Smooth muscle cell of the brain vasculature (primary cell): ENCODE measurements around the gene BRSK2.

ENCODE experiments used
- DNase-seq: peaks from one replicate; pipeline ENCODE4 v3.0.0-alpha.2; 2012; ENCODE audit warnings: low read depth, low spot score

BRSK2 gene

DNA sequence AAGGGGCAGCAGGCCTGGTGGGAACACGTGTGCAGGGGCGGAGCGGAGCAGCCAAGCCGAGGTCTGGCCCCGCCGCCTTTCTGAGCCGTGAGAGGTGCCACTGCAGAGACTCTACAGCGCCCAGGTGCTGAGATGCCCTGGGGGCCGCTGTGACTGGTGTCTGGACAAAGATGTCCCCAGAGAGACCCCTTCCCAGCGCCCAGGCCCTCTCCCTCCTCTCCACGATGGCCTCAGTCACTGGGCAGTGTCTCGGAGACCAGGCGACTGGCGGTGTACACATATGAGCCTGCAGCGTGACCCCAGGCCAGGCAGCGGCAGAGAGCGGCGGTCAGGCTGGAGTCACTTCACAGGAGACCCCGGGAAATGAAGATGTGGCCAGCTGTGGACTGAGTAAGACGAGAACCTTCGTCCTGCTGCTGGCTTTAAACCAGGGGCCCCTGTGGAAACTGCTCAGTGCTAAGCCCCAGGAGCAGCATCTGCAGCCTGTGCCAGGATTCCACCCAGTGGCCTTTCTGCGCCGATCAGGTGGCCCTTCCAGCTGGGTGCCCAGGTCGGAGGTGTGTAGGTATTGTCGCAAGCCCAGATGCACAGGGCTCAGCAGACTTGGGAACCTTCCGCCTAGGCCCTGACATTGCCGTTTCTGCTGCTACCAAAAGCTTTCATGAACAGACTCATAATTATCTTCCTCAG lies 62.2 kb downstream of the BRSK2 start:
- DNase-seq, result no peak

DNA sequence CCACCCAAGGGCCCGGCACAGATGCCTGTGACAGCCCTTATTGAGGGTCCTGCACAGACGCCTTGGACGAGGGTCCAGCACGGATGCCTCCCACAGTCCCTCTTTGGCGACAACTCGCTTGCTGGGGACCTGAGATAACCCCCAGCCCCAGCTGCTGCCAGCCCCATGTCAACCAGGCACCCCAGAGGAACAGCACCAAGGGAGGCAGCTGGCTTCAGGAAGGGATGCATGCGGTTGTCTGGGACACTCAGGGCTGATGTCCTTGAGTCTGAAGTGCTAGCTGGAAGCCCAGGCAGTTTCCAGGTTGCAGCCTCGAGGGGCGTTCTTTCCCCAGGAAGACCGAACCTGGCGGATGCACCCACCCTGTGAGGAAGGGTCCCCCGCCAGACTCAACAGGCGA lies 63.0 kb downstream of the BRSK2 start:
- DNase-seq, result no peak

DNA sequence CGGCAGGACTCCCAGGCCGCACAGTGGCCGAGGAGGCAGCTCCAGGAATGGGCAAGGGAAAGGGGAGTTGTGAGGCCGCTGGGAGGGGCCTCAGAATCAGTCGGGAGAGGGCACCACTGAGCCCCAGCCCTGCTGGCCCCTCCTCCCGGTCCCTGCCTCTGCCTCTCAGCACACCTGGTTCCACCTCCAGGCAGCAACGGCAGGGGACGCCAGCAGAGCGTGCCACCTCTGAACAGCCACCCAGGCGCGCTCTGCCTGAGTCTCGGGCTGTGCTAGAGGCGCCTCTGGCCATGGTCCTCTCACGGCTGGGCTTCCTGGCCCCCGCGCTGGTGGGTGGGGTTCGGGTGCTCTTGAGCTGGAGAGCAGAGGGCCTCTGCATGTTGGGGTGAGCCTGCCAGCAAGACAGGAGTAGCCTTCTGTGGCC lies 63.9 kb downstream of the BRSK2 start:
- no peak for DNase-seq

DNA sequence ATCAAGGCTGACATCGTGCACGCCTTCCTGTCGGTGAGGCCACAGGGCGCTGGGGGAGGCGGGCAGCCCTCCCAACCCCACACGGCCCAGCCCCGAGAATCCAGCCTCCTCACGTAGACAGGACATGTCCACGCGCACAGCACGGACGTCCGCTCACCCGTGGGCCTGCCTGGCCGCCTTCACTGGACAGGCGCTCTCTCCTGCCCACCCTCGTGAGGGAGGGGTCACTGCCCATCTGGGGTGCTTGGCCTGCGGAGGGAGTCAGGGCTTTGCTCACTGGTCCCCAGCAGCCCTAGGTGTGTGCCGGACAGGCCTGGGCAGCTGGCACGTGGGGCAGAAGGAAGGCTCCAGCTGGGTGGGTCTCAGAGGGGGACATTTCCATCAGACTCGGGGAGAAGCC lies 64.8 kb downstream of the BRSK2 start:
- DNase-seq, result no peak

DNA sequence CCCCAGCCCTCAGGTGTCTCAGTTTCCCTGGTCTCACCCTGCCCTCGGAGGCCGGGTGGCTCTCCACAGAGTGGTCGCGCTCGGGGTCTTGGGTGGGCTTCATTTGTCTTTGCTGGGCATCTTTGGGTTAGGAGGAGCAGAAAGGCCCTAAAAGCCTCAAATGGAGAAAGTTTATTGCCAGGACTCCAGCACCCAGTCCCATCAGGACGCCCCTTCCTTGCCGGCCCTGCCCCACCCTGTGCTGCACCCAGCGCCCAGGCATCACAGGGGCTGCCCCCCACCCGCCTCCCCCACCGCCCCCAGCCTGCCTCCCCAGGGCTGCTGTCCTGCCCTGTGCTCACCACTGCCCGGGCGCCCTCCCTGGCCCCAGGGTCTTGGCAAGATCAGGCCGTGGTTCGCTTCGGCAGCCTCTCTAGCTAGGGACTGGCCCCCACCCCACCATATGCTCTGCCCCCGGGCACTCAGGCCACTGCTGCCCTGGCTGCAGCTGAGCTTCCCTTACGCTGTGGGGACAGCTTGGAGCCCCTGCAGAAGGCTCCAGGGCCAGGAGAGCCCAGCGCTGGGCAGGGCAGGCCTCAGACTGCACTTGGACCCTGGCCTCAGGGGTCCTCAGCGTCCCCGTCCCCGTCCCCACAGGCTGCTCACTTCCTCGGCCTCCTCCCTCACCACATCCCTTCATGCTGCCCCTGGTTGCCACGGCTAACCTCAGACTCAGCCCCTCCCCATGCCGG lies 65.5 kb downstream of the BRSK2 start:
- no peak for DNase-seq

DNA sequence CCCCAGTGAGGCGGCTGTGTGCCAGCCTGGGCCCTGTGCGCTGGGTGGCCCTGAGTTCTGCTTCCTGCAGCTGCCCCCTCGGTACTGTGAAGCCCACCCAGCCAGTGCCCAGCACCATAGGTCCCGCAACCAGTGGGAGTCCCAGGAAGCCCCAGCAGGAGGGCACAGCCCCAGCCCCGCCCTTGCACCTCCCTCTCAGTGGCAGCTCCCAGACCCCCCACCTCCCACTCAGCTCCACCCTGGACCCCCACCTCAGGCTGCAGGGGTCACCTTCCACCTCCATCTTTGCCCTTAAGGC lies 66.0 kb downstream of the BRSK2 start:
- no peak for DNase-seq

DNA sequence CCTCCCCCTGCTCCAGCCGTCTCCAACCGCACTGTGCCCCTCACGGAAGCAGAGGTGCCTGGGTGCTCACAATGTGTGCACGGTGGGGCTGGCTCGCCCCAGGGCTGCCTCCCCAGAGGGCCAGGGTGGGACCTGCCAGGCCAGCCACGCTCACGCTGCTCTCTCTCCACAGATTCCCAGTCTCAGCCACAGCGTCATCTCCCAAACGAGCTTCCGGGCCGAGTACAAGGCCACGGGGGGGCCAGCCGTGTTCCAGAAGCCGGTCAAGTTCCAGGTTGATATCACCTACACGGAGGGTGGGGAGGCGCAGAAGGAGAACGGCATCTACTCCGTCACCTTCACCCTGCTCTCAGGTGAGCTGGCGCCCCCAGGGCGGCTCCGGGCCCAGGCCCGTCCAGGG lies 66.4 kb downstream of the BRSK2 start:
- no peak for DNase-seq

DNA sequence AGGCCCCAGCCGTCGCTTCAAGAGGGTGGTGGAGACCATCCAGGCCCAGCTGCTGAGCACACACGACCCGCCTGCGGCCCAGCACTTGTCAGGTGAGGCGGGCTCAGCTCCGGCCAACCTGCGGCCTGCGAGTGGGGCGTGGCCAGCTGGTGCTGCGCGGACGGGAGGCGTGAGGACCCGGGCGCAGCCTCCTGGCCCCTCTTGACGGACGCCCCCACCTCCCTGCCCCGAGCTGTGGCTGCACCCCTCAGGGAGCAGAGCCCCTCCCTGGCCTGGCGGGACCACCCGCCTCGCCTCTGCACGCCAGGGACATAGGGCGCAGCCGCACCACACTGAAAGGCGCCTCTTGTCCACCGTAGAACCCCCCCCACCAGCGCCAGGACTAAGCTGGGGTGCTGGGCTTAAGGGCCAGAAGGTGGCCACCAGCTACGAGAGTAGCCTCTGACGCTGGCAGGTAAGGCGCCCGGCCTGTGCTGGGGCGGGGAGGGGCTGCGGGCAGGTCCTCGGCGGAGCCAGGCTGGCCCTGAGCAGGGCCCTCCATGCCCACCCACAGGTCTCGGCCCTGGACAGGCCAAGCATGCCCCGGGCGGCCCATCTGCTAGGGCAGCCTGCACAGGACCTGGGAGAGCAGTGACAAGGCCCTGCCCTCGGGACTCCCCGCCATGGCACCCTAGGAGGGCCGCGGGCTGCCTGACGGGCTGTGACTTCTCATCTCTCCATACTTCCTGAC lies 67.0 kb downstream of the BRSK2 start:
- DNase-seq, result no peak

DNA sequence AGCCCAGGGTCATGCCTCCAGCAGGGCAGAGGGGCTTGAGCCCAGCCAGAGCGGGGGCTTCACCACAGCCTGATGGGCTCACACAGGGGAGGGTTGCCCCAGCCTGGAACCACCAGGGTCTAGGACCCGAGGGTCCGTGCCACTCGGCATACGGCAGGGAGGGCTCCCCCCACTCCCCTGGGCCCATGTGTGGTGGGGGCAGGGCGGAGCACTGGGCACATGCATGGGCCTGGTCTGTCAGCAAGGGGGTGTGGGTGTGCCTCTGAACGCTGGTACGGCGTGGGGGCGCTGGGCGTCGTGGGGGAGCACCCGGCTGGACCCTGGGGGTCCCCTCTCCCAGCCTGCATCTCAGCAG lies 67.6 kb downstream of the BRSK2 start:
- DNase-seq, result no peak

DNA sequence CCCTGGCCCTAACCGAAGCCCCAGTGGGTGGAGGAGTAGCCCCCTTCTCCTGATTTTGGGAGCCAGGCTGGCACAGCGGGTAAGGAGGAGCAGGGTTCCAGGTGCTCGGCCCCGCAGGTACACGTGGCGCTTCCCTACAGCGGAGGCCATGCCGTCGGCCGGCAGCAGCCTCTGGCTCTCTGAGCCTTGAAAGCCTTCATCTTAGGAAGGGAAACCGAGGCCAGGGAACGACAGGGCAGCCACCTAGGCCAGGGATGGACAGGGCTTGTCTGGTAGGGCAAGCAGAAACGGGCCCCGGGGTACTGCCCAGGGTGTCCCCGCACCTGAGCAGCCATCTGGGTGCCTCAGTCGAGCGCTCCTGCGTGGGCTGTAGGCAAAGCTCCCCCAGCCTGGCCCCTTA lies 68.1 kb downstream of the BRSK2 start:
- DNase-seq, result no peak

DNA sequence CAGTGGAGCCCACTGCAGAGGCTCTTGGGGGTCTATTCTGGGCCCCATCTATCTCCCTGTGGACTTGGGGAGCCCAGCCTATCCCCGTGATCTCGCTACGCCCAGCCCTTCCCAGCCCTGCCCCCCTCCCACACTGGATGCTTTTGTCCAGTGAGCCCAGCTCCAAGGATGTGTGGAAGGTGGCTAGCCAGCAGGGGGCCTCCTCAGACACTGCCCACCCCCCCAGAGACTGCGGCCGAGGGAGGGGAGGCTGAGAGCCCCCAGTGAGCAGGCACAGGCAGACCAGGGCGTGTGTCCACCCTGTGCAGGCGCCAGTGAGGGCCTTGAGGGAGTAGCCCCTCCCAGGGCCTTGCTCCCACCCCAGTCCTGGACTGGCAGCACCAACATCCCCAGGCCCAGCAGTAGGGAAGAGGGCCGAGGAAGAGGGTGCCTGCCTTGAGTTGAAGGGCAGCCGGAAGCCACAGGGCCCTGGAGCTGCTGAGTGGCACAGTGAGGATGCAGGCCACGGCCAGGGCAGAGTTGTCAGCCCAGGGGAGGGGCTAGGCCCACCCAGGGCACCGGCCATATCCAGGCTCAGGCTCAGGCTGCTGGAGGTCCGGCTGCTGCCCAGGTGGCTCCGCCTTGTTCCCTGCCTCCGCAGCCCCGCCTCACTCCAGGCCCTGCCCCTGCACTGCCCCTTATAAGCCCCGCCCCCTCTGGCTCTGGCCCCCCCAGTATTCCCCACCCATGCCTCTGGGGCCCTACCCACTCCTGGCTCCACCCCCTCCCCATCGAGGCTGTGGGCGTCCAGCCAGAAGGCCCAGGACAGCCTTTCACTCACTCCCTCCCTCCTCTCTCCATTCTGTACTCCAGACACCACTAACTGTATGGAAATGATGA lies 68.8 kb downstream of the BRSK2 start:
- DNase-seq, result no peak

DNA sequence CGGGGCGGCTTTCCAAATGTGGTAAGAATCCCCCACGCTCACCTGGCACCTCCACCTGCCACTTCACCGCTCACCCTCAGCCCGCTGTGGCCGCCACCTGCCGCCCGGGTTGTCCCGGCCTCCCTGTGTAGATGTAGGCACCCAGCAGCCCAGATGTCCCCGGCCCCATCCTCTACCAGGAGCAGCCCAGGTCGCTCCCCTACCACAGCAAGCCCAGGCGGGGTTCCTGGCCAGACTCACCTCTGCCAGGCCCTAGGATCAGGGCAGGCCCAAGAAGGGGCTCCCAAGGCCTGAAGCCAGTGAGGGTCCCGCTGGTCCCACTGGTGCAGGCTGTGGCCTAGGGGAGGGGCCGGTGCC lies 69.5 kb downstream of the BRSK2 start:
- DNase-seq, result no peak

DNA sequence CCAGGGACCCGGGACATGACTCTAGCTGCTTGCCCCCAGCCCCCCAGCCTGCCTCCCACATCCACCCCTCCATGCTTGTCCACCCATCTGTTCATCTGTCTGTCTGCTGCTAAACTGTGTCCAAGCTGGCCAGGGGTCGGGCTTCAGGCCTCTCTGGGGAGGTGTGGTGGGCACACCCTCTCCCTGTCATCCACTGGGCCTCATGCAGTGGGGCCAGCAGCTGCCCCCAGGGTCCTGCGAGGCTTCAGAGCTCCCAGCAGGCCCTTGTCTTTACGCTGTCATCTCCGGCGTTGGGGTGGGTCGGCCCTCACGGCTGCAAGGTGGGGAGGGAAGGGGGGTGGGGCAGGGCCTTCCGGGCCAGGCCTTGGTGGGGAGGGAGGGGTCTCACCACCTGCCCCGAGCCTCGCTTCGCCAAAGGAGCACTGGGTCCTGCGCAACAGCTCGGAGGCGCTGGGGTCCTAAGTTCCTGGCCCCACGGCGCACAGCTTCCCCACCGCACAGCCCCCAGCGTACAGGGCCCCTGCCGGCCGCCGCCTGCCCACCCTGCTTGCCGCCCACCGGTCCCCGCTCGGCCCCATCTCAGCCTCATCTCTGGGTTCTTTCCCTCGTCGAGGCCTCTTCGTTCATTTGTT lies 70.1 kb downstream of the BRSK2 start:
- DNase-seq, result no peak

DNA sequence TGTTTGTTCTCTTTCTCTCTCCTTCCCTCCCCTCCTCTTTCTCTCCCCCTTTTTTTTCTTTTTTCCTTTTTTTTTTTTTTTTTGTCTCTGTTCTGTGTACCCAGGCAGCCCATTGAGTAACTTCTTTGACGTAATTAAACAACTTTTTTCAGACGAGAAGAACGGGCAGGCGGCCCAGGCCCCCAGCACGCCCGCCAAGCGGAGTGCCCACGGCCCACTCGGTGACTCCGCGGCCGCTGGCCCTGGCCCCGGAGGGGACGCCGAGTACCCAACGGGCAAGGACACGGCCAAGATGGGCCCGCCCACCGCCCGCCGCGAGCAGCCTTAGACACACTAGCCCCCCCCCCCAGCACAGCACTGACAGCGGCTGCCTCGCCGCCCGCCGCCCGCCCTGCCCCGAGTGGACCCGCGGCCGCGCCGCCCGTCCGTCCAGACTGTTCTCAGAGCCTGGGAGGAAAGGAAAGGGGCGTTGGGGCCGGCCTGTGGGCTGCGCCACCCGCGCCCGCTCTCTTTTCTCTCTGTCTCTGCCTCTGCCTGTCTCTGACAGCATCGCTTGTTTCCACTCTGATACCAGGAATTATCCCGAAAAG lies 70.8 kb downstream of the BRSK2 start:
- no peak for DNase-seq

DNA sequence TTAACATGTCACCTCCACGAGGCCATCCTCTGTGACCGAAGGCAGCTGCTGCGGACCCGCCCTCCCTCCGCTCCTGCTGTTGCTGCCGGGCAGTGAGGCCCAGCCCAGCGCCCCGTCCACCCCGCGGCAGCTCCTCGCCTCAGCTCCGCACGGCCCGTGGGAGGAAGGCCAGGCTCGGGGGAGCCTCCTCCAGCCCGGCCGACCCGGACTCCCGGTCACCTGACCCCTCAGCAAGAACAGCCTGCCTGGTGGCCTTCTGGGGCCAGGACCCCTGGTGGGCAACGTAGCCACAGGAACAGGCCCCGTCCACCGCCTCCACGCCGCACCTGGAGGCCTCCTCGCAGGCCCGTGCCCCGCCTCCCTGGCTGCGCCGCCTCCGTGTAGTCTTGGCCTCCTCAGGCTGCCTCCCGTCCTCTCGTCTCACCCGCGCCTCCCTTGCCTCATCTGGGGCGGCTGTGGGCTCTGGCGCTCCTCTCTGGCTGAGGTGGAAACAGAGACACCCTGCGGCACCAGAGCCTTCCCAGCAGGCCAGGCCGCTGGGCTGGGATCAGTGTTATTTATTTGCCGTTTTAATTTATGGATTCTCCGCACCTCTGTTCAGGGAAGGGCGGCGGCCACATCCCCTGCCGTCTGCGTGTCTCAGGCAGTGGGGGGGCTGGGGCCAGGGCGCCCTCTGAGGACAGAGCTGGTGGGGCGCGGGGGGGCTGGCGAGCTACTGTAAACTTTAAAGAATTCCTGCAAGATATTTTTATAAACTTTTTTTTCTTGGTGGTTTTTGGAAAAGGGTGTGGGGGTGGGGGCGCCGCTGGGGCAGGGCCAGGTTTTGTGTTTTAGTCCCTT lies 71.5 kb downstream of the BRSK2 start:
- no peak for DNase-seq

DNA sequence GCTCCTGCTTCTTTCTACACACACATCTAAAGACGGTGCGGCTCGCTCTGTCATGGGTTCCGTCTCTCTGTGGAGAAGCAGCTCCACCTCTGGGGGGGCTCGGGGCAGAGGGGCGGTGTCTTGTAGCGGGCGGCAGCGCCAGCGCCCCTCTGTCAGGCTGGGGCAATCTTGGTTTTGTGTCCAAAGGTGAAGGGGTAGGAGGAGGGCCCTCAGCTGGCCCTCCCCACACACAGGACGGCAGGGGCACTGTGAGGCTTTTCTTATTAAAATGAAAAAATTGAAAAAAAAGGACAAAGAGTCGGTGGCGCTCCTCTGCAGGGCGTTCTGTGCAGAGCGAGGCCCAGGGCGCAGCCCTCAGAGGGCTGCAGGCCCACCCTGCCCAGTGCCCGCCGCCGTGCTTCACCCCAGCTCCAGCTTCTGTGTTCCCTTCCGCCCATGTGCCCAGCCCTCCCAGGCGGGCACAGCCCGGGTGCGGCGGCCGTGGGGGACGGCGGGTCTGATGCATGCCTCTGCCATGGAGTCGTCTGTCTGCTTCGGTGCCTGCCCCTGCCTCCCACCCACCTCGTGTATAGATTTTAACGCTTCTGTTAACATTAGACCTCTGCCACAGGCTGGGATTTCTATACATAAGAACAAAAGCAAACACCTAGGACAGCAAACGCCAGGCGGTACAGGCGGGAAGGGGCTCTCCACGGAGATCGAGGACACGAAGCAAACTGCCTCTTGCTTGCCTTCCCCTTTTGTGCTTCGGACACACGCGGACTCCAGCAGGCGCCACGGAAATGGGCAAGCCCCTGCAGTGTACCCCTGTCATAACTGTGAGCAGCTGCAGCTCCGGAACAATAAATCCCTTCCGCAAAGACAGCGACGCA lies 72.3 kb downstream of the BRSK2 start:
- DNase-seq, result no peak

DNA sequence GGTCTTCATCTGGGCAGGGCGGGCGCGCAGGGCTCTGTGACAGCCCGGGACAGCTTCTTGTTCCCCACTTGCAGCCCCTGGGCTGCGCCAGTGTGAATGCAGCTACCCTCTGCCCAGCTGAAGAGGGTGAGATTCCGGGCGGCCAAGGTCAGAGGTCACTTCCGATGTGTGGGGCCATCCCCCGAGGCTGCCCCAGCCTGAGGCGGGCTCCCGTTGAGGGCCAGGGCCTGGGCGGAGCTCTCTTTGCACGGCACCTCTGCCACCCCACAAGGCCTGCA lies 72.9 kb downstream of the BRSK2 start:
- DNase-seq, result no peak

DNA sequence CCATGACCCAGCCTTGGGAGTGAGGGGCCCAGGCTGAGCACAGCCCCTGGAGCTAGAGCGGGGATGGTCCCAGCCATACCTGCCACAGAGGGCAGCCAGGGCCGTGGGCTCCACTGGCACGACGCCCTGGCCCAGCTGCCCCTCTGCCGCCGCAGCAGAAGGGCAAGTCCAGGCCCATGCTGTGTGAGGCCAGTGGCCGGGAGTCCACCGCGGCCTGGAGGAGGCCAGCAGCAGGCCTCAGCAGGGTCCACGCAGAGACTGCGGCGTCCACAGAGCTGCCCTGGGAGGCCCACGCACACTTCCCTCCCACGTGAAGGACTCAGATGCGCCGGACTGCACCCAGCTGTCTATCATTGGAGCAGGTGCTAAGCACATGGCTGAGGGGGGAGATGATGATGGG lies 73.3 kb downstream of the BRSK2 start:
- DNase-seq, result no peak

DNA sequence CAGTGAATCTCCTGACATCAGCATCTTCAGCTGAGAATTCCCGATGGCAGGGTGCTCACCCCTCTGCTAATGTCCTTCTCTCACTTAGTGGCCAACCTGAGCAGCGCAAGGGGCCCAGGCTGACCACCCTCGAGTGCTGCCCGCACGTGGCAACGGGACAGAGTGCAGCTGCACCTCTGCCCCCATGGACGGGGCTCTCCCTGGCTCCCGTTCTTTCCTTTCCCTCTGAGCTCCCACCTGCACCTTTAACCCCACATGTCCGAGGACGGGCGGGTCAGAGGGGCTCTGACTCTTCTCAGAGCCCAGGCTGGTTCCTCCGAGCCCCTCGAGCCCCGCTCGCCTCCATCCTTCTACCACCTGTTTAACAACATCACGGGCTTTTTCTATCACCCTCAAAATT lies 77.0 kb downstream of the BRSK2 start:
- DNase-seq, result no peak

DNA sequence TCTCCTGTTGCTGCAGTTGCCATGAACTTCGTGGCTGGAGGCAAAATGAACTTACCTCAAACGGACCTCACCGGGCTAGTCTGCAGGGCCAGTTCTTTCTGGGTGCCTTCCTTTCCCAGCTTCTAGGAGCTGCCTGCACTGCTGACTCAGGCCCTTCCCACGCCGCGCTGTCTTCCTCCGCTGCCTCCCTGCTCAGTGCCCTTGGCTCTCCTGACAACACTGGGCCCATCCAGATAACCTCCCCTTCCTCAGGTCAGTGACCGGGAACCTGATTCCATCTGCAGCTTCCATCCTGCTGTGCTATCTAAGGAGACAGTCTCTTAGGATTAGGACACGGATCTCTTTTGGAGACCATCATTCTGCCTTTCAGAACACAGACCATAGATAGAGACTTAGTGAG lies 77.5 kb downstream of the BRSK2 start:
- DNase-seq, result no peak
